Uterus (tissue), 2 donors: ENCODE data around the gene LDB3.

Experiments used
- CTCF ChIP-seq, 4 experiments: fragments of 200-600 bp in 2 of 4; fragments of 450-650 bp in 2 of 4; sonication (generic) in 2 of 4; IDR thresholded peaks; one replicate each; pipeline ENCODE4 v1.5.1; 2016 to 2019; ENCODE audit warnings: antibody characterized with exemption in 4 of 4, mild to moderate bottlenecking in 2 of 4, moderate library complexity in 1 of 4
- POLR2A ChIP-seq, 2 donors: fragments of 450-650 bp; IDR thresholded peaks; one replicate each; pipeline ENCODE4 v1.6.1; 2016; ENCODE audit warnings: antibody characterized with exemption in 2 of 2, mild to moderate bottlenecking in 1 of 2, moderate library complexity in 1 of 2

- TF ChIP-seq CTCF (IDR thresholded peaks at IDR 0.05): no peak
- no peak for TF ChIP-seq POLR2A (IDR thresholded peaks at IDR 0.05)
Observed at GRCh38 chr10:86756511-86757112, 88.3 kb downstream of the LDB3 start, which contains the start of gene BMPR1A.
